WI38 (cell line): ENCODE data around the gene VEGFA.

Source experiments
- H3K4me3 ChIP-seq: 2 replicates; pipeline ENCODE4 v1.5.1; 2011; ENCODE audit warnings: low read depth, mild to moderate bottlenecking, control low read depth, low read length
- TF ChIP-seq, protein P1 (sequence below): IDR thresholded peaks from 2 replicates; pipeline ENCODE4 v1.5.1; 2012; ENCODE audit warnings: low read depth, mild to moderate bottlenecking, control low read depth, low read length

VEGFA gene

DNA sequence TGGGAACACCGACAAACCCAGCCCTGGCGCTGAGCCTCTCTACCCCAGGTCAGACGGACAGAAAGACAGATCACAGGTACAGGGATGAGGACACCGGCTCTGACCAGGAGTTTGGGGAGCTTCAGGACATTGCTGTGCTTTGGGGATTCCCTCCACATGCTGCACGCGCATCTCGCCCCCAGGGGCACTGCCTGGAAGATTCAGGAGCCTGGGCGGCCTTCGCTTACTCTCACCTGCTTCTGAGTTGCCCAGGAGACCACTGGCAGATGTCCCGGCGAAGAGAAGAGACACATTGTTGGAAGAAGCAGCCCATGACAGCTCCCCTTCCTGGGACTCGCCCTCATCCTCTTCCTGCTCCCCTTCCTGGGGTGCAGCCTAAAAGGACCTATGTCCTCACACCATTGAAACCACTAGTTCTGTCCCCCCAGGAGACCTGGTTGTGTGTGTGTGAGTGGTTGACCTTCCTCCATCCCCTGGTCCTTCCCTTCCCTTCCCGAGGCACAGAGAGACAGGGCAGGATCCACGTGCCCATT lies 15.3 kb downstream of the VEGFA start:
- TF ChIP-seq, protein P1, sequence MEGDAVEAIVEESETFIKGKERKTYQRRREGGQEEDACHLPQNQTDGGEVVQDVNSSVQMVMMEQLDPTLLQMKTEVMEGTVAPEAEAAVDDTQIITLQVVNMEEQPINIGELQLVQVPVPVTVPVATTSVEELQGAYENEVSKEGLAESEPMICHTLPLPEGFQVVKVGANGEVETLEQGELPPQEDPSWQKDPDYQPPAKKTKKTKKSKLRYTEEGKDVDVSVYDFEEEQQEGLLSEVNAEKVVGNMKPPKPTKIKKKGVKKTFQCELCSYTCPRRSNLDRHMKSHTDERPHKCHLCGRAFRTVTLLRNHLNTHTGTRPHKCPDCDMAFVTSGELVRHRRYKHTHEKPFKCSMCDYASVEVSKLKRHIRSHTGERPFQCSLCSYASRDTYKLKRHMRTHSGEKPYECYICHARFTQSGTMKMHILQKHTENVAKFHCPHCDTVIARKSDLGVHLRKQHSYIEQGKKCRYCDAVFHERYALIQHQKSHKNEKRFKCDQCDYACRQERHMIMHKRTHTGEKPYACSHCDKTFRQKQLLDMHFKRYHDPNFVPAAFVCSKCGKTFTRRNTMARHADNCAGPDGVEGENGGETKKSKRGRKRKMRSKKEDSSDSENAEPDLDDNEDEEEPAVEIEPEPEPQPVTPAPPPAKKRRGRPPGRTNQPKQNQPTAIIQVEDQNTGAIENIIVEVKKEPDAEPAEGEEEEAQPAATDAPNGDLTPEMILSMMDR, result no peak
- no peak overlapping the region for H3K4me3 ChIP-seq

DNA sequence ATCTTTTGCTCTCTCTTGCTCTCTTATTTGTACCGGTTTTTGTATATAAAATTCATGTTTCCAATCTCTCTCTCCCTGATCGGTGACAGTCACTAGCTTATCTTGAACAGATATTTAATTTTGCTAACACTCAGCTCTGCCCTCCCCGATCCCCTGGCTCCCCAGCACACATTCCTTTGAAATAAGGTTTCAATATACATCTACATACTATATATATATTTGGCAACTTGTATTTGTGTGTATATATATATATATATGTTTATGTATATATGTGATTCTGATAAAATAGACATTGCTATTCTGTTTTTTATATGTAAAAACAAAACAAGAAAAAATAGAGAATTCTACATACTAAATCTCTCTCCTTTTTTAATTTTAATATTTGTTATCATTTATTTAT lies 15.9 kb downstream of the VEGFA start:
- H3K4me3 ChIP-seq, result no peak overlapping the region
- TF ChIP-seq, protein P1, result no peak

DNA sequence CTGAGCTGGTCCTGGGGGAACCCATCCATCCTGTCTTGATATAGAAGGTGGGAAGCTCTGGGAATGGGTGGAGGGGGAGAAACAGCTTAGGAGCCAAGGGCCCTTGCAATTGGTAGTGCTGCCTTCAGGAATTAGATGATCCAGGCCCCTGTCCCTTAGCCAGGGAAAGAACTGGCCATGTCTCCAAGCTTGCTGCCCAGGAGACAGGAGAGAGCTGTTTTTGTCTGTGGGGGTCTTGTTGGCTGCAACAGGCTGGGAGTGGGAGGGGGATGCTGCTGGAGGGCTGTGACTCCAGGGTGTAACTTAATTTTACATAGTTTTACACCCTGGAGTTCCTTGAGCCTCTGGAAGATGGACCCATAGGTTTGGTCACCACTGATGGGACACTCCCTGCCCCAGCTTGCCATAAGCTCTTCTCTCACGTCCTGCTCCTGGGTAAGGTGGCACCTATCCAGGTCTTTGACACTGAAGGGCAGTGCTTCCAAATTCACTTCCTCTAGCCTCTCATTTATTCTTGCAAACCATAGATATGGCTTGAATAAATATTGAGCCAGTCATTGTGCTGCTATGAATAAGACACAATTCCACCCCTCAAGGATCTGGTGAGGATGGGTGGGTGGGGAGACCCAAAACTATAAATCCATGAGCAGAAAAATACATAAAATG lies 16.8 kb downstream of the VEGFA start:
- TF ChIP-seq, protein P1, result no peak
- H3K4me3 ChIP-seq, result no peak overlapping the region

DNA sequence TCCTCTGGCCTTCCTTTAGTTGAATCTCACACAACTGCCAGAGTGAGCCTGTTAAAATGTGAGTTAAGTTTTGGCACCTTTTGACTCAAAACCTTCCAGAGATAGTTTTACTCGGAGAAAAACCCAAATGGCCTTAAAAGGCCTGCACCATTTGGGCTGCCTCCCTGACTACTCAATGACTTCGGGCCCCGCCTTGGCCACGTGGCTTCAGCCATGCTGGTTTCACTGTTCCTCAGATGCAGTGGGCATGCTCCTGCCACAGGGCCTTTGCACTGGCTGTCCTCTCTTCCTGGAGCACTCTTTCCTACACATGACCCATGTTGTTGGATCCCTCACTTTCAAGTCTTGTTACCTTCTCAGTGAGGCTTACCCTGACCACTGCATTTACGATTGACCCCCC lies 18.3 kb downstream of the VEGFA start:
- H3K4me3 ChIP-seq, result no peak overlapping the region
- TF ChIP-seq, protein P1, result no peak

DNA sequence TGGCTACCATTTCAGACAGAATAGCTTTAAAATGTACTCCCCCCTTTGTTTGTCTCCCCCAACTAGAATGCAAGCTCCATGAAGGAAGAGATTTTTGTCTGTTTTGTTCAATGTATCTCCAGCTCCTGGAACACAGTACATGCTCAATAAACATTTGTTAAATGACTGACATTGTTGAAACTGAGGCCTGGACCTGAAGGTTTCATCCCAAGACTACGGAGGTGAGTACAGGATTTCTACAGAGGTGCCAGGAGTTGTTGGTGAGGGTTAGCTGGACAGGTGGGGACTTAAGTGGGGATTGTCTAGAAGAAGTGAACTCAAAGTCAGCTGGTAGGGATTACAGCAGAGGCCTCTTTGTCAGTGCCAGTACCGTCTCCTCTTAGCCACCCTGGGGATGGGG lies 19.4 kb downstream of the VEGFA start:
- TF ChIP-seq, protein P1, result no peak

DNA sequence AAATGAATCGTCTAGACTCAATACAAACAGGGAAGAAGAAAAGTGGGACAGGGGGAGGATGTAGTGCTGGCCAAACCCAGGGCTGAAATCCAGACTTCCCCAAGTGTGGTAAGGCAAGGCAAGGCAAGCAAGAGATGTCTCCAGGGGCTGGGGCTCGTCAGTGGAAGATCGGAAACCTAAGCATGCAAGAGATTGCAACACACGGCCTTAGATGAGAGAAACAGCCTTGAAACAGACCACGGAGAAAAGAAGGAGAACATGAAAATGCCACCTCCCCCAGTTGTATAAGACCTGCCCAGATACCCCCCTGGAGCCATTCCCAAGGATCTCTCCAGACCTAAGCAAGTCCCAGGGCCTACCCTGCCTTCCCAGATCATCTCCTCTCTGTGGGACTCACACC lies 20.0 kb downstream of the VEGFA start:
- TF ChIP-seq, protein P1, result no peak

More for the DNA sequence above, 19.4 kb downstream of the VEGFA start:
- no peak overlapping the region for H3K4me3 ChIP-seq

DNA sequence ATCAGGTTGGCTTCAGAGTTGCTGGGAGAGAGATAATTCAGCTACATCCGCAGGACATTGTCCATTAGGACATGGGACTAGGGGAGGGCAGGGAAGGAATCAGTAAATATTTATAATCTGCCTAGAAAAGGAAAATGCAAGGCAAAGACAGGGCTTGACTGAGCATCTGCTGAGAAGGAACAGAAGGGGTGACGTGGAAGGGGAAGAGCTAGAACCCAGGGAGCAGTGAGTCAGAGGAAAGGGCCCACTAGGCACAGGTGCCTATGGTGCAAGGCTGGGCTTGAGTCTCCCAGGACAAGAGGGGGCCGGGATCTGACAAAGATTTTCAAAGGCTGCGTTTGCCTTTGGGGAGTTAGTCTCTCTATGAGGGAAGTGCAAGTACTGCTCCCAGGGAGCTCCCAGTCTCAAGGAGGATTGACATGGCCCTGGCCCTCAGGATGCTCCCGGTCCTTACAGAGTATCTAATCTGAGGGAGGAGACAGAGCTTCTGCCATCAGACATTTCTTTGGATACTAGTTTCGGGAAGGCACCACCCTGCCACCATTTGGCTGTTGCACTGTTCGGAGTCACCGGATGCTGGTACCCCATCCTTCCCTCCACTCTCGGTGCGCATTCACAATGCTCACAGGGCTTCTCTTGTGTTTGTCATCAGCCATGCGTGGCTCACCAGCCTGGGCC lies 21.9 kb downstream of the VEGFA start:
- no peak overlapping the region for H3K4me3 ChIP-seq
- TF ChIP-seq, protein P1, result no peak

More for the DNA sequence above, 20.0 kb downstream of the VEGFA start:
- no peak overlapping the region for H3K4me3 ChIP-seq
